ENCODE results near the gene RETREG3.

- TF ChIP-seq CTCF (IDR thresholded peaks at IDR 0.05; ENCODE audit: low read length) (no peak), EZH2 (optimal IDR thresholded peaks at IDR 0.05; ENCODE audit: low read depth, low read length) (no peak), EZH2phosphoT487 (IDR thresholded peaks at IDR 0.05; ENCODE audit: low read length) (no peak)
Measured at GRCh38 chr17:42607769-42608168, 1.4 kb downstream of the RETREG3 start.

All from MM.1S (cell line).